Right kidney (tissue), 1 donor: ENCODE measurements around the gene OGFR.
"Not testable (repeated sequence)": the region's sequence is repeated elsewhere in the genome, so short reads cannot be mapped to it uniquely, and the experiment has no call there.

Source experiments
- DNase-seq: peaks from one replicate; pipeline ENCODE4 v3.0.0-alpha.2; 2016

Gene OGFR

DNA sequence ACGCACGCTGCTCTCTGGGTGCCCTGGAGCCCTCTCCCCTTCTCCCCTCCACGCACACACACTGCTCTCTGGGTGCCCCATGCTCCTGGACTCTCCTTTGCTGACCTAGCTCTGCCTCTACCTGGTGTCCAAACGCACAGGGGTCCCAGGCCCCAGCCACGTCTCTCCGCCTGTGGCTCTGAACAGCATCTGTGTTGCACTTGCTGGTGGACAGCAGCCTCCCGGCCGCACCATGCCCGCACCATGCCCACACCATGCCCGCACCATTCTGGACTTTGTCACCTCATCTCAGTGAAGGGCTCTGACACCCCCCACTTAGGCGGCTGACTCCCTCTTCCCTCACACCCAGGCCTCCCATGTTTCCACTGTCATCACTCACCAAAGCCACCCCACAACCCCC, 35.2 kb downstream of the OGFR start:
- DNase-seq = no peak

DNA sequence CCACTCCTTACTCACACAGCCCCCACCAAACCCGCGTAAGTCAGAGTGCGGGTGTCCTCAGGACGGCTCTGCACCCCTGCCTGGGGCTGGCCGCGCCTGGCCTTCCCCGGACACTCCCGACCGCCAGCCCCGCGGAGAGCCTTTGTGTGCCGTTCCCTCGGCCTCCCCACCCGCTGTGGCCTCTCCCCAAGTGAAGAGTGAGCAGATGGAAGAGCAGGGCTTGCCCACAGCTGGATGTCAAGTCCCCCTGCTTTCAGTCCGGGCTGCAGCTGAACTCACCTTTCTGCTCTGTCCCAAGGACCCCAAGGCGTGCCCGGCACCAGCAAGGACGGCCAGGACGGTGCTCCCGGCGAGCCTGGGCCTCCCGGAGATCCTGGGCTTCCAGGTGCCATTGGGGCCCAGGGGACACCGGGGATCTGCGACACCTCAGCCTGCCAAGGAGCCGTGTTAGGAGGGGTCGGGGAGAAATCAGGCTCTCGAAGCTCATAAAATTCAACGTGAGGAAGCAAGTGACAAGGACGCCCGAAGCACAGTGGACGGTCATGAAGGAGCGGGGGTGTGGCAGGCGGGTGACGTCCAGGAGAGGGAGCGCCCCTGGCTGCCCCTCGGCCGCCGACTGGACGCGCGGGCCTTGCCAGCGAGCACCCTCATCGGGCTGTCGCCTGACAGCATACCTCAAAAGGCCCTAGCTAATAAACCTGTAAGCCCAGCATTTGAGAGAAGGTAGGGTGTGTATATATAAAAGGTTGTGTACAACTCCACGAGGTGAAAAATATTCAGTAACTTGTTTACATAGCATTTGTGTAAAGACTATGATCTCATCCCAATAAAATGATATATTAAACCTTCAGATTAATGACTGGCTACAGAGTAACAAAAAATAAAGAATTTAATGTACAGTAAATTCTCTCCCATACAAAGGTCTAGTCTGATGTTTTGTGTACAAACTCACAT, 35.9 kb downstream of the OGFR start:
- DNase-seq = peak; percentile 7

DNA sequence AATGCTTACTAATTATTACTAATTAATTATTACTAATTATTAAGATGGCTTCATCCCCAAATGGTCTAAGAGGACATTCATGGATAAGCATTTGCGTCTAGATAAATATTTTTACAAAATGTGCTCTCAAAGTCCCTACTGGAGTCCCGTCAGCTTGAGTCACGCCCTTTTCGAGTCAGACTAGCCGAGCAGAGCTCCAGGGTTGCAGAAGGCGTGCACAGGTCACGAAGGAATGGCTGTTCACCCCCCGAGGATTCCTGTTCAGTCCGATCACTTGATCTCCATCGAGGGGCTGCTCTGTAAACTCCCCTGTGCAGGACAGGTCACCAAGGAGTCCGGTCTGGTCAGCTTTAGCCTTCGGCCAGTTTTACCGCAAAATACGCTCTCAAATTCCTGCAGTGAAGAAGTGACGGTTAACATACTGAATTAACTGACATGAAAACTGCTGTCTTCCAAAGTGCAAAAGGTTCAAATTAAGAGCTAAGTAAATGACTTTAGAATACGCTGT, 37.1 kb downstream of the OGFR start:
- DNase-seq = no peak

GRCh38 chr20:62843656-62844055, 39.0 kb downstream of the OGFR start:
- no peak for DNase-seq

- no peak for DNase-seq
These were observed 39.5 kb downstream of the OGFR start for GRCh38 chr20:62844182-62844581.

DNA sequence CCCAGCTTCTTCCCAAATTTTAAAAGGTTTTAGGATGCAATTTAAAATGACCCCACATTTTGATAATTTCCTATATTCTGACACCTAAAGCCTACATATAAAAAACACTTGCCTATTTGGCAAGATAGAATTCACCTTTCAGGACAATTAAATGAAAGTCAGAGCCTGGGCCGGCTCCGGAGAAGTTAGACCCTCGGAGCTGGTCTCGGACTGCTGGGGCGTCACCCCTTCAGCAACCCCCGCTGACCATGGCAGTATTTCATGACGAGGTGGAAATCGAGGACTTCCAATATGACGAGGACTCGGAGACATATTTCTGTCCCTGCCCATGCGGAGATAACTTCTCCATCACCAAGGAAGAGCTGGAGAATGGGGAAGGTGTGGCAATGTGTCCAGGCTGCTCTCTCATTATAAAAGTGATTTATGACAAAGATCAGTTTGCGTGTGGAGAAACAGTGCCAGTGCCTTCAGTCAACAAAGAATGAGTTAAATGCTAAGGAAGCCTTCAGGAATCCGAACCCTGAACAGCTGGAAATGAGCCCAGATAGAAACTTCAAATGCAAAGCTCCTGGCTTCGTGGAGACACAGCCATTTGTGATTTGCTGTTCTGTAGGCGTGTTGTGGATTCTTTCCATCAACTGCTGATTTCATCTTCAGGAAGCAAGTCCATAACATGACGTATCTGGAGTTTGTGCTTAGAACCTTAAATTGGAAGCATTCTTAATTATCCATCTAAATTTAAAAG, 41.0 kb downstream of the OGFR start:
- DNase-seq = no peak

DNA sequence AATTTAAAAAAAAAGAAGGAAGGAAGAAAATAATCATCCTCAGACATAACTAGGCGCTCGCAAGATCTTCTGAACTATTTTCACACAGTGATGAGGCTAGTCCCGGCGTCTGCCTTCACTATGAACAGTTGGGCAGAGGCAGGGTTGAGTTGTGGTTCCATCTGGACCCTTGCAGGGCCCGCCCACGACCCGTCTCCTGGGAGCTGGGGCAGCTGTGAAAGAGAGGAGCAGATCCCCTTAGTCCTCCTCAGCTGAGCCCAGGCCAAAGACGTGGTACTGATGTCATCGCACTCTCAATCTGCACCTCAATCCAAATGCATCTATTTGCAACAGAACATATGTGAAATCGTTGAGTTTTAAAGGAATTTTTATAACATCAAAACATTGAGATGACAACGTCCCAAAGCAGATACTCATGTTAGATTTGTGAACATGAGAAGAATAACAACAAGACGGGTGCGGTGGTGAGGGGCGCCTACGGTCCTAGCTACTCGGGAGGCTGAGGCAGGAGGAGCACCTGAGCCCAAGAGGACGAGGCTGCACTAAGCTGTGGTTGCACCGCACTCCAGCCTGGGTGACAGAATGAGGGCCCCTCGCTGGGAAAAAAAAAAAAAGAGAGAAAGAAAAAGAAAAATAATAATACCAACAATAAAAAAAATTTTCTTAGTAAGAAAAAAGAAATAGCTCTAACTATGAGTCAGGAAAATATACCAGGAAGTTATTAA, 41.7 kb downstream of the OGFR start:
- DNase-seq = no peak

DNA sequence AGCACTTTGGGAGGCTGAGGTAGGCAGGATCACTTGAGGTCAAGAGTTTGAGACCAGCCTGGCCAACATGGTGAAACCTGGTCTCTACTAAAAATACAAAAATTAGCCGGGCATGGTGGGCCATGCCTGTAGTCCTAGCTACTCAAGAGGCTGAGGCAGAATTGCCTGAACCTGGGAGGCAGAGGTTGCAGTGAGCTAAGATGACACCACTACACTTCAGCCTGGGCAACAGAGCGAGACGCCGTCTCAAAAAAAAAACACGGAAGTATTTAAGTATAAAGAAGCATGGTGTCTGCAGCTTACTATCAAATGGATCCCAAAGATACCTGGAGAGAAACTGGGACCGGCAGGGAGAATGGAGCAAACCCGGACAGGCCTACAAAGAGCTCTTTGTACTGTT, 44.3 kb downstream of the OGFR start:
- not testable (repeated sequence) for DNase-seq

DNA sequence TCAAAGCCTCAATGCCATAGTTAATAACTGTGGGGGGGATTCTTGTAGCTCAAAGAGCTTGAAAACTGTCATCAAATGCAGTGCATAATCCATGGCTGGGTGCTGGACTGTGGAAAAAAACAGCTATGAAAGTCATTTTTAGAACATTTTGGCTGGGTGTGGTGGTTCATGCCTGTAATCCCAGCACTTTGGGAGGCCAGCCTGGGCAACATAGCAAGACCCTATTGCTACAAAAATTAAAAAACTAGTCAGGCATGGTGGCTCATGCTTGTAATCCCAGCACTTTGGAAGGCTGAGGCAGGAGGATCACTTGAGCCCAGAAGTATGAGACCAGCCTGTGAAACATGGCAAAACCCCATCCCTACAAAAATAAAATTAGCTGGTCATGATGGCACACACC, 44.8 kb downstream of the OGFR start:
- DNase-seq = no peak

DNA sequence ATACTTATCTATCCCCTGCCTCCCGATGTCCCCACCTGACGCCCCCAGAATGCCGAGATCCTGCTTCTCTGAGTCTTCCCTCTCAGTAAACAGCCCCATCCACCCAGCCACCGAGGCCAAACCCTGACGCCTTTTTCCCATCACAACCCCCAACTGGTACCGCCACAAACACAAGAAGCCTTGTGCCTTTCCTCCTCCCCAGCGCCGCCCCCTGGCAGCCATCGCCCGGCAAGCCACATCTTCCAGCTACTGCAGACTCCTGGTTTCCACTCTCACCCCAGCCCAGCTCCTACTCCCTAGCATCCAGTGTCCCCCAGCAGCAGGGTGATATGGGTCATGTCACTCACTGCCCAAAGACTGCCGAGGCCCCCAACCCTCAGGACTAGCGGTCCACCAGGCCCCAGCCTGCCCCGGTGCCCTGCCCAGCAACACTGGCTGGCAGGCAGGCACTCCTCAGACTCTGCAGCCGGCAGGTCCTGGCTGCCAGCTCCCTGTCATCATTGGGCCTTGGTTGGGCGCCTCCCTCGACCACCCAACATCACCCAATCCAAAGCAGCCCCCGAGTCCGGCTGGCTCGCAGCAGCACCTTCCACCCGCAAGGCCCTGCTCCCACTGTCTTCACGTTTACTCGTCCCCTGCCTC, 45.8 kb downstream of the OGFR start:
- DNase-seq = no peak

DNA sequence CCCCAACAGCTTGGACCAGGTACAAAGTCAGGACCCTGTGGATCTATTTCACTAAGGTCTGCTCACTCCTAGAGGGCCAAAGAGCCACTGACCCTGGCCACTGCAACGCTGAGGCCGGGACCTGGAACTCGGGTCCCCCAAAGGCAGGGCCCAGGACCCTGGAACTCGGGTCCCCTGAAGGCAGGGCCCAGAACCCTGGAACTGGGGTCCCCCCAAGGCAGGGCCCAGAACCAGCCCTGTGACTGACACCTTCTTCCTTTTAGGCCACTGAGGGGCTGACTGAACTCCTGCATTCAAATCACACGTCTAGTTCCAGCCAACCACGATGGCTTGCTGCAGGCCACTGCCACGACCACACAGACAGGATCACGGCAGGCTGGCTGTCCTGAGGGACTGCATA, 47.6 kb downstream of the OGFR start:
- DNase-seq = no peak

- DNase-seq = no peak
These were observed 48.2 kb downstream of the OGFR start for GRCh38 chr20:62852841-62853240.

- DNase-seq = not testable (repeated sequence)
These were observed 48.7 kb downstream of the OGFR start for GRCh38 chr20:62853304-62853703.

DNA sequence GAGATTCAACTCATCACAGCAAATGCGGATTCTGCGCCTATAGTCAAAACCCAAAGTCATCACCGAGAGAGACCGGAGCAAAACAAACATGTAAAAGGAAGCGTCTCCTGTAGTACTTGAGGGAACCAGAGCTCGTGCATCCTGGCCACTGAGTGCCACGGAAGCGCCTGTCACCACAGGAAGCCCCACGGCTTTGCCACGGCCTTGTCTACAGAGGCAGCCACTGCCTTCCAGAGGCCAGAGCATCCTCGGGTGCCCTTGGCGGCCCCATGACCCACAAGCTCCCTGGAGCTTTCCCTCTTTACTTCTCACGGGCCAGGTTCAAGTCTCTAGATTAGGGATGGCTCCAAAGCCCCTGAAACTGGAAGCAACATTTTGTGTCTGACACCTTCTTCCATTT, 49.5 kb downstream of the OGFR start:
- DNase-seq = no peak

GRCh38 chr20:62855120-62855519, 50.5 kb downstream of the OGFR start:
- no peak for DNase-seq

- DNase-seq = no peak
These were observed 52.4 kb downstream of the OGFR start for GRCh38 chr20:62856931-62857619.

DNA sequence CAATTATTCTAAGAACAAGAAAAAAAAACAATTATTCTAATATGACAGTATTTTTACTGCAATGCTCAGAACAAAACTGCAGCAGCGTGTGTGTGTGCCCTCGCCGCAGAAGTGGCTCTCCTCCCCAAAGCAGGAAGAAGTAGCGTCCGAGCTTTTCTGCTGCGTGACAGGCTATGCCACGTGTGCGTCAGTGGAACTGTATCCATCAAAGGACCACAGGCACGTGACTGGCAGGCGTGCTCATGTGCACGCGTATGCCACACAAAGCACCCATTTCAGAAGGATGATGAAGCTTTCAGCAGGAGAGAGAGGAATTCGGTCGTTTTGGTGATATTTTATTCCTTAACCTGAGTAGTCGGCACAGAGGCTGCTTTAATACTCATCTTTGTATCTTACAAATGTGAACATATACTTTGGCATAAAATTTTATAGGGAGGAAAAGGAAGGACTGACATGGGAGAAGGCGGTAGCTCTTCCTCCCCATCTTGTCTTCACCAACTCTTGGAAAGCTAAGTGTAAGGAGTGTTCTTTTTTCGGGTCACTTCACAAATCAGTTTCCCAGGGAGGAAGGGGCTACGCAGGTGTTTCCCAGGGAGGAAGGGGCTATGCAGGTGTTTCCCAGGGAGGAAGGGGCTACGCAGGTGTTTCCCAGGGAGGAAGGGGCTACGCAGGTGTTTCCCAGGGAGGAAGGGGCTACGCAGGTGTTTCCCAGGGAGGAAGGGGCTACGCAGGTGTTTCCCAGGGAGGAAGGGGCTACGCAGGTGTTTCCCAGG, 53.6 kb downstream of the OGFR start:
- no peak for DNase-seq

- no peak for DNase-seq
These were observed 55.1 kb downstream of the OGFR start for GRCh38 chr20:62859721-62860120.

DNA sequence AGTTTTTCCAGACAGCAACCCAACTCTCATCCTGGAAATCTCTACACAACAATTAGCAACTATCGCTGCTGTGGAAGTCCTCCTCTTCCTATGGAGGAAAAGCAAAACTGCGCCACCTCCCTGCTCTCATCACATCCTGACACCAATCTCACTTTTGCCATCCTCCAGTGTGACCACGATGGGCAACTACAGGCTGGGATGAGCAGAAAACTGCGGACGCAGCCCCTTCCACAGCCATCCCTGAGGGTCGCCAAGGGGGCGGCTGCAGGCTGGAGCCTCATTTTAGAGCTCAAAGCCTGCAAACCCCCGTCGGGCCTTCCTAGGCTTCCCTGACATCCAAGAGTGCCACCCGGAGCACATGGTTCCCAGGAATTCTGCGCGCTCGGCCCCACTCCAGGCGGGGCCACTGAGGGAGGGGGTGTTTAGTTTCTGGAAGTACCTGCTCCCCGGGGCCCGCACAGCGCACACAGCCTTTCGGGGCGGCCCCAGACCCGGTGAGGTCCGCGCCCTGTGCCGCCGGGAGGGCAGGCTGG, 55.8 kb downstream of the OGFR start:
- peak; percentile 53 for DNase-seq

- peak; percentile 74 for DNase-seq
These were observed 56.5 kb downstream of the OGFR start for GRCh38 chr20:62860924-62861691.
